ENCODE results near the gene PRPS1L1.

The PRPS1L1 gene

GRCh38 chr7:17998692-17999091 lies 29.0 kb downstream of the PRPS1L1 start:
- in situ Hi-C loops (cut with HindIII; ENCODE audit: low sequenced_read_pairs) = no loop called here
- no peak for DNase-seq (ENCODE audit: low read depth)
- no peak overlapping the region for H3K4me3 ChIP-seq (ENCODE audit: low read depth, low read length)
- TF ChIP-seq CTCF (IDR thresholded peaks at IDR 0.05; ENCODE audit: low read depth, low read length, missing control alignments) = no peak

GRCh38 chr7:17996442-17997223 lies 31.0 kb downstream of the PRPS1L1 start:
- no peak for TF ChIP-seq CTCF (IDR thresholded peaks at IDR 0.05; ENCODE audit: low read depth, low read length, missing control alignments)
- H3K4me3 ChIP-seq (ENCODE audit: low read depth, low read length) = no peak overlapping the region
- in situ Hi-C loops (cut with HindIII; ENCODE audit: low sequenced_read_pairs) = no loop called here
- no peak for DNase-seq (ENCODE audit: low read depth)

GRCh38 chr7:17996040-17996439 lies 31.6 kb downstream of the PRPS1L1 start:
- in situ Hi-C loops (cut with HindIII; ENCODE audit: low sequenced_read_pairs) = no loop called here
- TF ChIP-seq CTCF (IDR thresholded peaks at IDR 0.05; ENCODE audit: low read depth, low read length, missing control alignments) = no peak
- no peak for DNase-seq (ENCODE audit: low read depth)
- no peak overlapping the region for H3K4me3 ChIP-seq (ENCODE audit: low read depth, low read length)

- in situ Hi-C loops (cut with HindIII; ENCODE audit: low sequenced_read_pairs) = no loop called here
- DNase-seq (ENCODE audit: low read depth) = no peak
- no peak overlapping the region for H3K4me3 ChIP-seq (ENCODE audit: low read depth, low read length)
- no peak for TF ChIP-seq CTCF (IDR thresholded peaks at IDR 0.05; ENCODE audit: low read depth, low read length, missing control alignments)
Measured at GRCh38 chr7:17994079-17994850, 33.4 kb downstream of the PRPS1L1 start.

- in situ Hi-C loops (cut with HindIII; ENCODE audit: low sequenced_read_pairs) = no loop called here
- no peak for TF ChIP-seq CTCF (IDR thresholded peaks at IDR 0.05; ENCODE audit: low read depth, low read length, missing control alignments)
- DNase-seq (ENCODE audit: low read depth) = no peak
- H3K4me3 ChIP-seq (ENCODE audit: low read depth, low read length) = no peak overlapping the region
Measured at GRCh38 chr7:17991866-17992648, 35.6 kb downstream of the PRPS1L1 start.

GRCh38 chr7:17990761-17991160 lies 36.9 kb downstream of the PRPS1L1 start:
- TF ChIP-seq CTCF (IDR thresholded peaks at IDR 0.05; ENCODE audit: low read depth, low read length, missing control alignments) = no peak
- in situ Hi-C loops (cut with HindIII; ENCODE audit: low sequenced_read_pairs) = no loop called here
- no peak overlapping the region for H3K4me3 ChIP-seq (ENCODE audit: low read depth, low read length)
- DNase-seq (ENCODE audit: low read depth) = no peak

Measured in astrocyte of the cerebellum (primary cell).